Sigmoid colon (tissue), 4 donors: ENCODE data around the gene IQCM.

ENCODE experiments used
- EP300 ChIP-seq, 4 donors: sonication (generic); formaldehyde crosslinking; IDR thresholded peaks; one replicate each; pipeline ENCODE4 v1.6.1; 2017; ENCODE audit warnings: antibody characterized with exemption in 4 of 4
- POLR2AphosphoS5 ChIP-seq, 4 donors: sonication (generic); formaldehyde crosslinking; IDR thresholded peaks; one replicate each; pipeline ENCODE4 v1.6.1; 2017; ENCODE audit warnings: antibody characterized with exemption in 4 of 4
- TF ChIP-seq, protein P1 (sequence below), 4 experiments: fragments of 450-650 bp in 3 of 4; fragments of 200-600 bp in 1 of 4; IDR thresholded peaks; one replicate each; pipeline ENCODE4 v1.5.1; 2016 to 2019; ENCODE audit warnings: antibody characterized with exemption in 4 of 4, mild to moderate bottlenecking in 3 of 4, moderate library complexity in 2 of 4

GRCh38 chr4:149676076-149676475 is 139.6 kb downstream of the IQCM start:
- TF ChIP-seq POLR2AphosphoS5 (IDR thresholded peaks at IDR 0.05) (no peak), EP300 (IDR thresholded peaks at IDR 0.05) (no peak)
- TF ChIP-seq, protein P1, sequence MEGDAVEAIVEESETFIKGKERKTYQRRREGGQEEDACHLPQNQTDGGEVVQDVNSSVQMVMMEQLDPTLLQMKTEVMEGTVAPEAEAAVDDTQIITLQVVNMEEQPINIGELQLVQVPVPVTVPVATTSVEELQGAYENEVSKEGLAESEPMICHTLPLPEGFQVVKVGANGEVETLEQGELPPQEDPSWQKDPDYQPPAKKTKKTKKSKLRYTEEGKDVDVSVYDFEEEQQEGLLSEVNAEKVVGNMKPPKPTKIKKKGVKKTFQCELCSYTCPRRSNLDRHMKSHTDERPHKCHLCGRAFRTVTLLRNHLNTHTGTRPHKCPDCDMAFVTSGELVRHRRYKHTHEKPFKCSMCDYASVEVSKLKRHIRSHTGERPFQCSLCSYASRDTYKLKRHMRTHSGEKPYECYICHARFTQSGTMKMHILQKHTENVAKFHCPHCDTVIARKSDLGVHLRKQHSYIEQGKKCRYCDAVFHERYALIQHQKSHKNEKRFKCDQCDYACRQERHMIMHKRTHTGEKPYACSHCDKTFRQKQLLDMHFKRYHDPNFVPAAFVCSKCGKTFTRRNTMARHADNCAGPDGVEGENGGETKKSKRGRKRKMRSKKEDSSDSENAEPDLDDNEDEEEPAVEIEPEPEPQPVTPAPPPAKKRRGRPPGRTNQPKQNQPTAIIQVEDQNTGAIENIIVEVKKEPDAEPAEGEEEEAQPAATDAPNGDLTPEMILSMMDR (IDR thresholded peaks at IDR 0.05): no peak
